Osteoblast (primary cell): ENCODE results near the gene EML1. TPM values are rescaled to one million over a fixed set of nuclear protein-coding genes. Genes with fewer than 3 reads are reported as not detected.

Source experiments
- DNase-seq: peaks from one replicate; pipeline ENCODE4 v3.0.0; 2011; ENCODE audit warnings: low spot score, mixed read lengths; ENCODE audit not compliant: insufficient read length; ENCODE audit errors: missing footprints
- H2AFZ ChIP-seq: 2 replicates; pipeline ENCODE4 v1.6.0; 2011; ENCODE audit warnings: mild to moderate bottlenecking, low read length
- H3K27ac ChIP-seq: 2 replicates; pipeline ENCODE4 v1.5.1; 2011; ENCODE audit warnings: mild to moderate bottlenecking, low read depth, low read length, moderate library complexity
- H3K27me3 ChIP-seq: 2 replicates; pipeline ENCODE4 v1.6.0; 2012; ENCODE audit warnings: mild to moderate bottlenecking, control low read depth, inconsistent platforms, low read length, moderate library complexity; ENCODE audit not compliant: insufficient read depth
- H3K36me3 ChIP-seq: 2 replicates; pipeline ENCODE4 v1.5.1; 2011; ENCODE audit warnings: mild to moderate bottlenecking, low read length, control low read depth, moderate library complexity; ENCODE audit not compliant: insufficient read depth
- H3K4me1 ChIP-seq: 2 replicates; pipeline ENCODE4 v1.5.1; 2011; ENCODE audit warnings: mild to moderate bottlenecking, low read length, control low read depth, moderate library complexity; ENCODE audit not compliant: insufficient read depth
- H3K4me2 ChIP-seq: 2 replicates; pipeline ENCODE4 v1.6.0; 2011; ENCODE audit warnings: mild to moderate bottlenecking, low read length; ENCODE audit not compliant: insufficient read depth
- H3K4me3 ChIP-seq: fragments of 200-600 bp; sonication (generic); 3 replicates; pipeline ENCODE4 v1.5.1; 2012; ENCODE audit warnings: mild to moderate bottlenecking, low read length, inconsistent platforms; ENCODE audit not compliant: insufficient read depth
- H3K79me2 ChIP-seq: 2 replicates; pipeline ENCODE4 v1.6.0; 2012; ENCODE audit warnings: mild to moderate bottlenecking, low read length, control low read depth, inconsistent platforms; ENCODE audit not compliant: insufficient read depth
- H3K9me3 ChIP-seq: 2 replicates; pipeline ENCODE4 v1.5.1; 2011; ENCODE audit warnings: low read depth, low read length, control low read depth
- H4K20me1 ChIP-seq: 2 replicates; pipeline ENCODE4 v1.6.0; 2012; ENCODE audit warnings: mild to moderate bottlenecking, low read length, control low read depth; ENCODE audit not compliant: insufficient read depth
- CTCF ChIP-seq: IDR thresholded peaks from 2 replicates; pipeline ENCODE4 v1.5.1; 2011; ENCODE audit warnings: mild to moderate bottlenecking, low read depth, low read length, moderate library complexity; ENCODE audit errors: extremely low read depth
- total RNA-seq: library from RNA; depleted of rRNA; stranded (reverse); fragments of >200 nt; gene quantifications from 2 replicates; pipeline ENCODE4 v1.2.3, GENCODE V29; 2012

EML1 gene
- total RNA-seq, 1 donor: 46.7 TPM

- H3K27ac ChIP-seq: no peak overlapping the region
- H3K27me3 ChIP-seq: no peaks in the 10 kb centered on the region
- peaks cover 74% of the 10 kb centered on the region for H4K20me1 ChIP-seq
- TF ChIP-seq CTCF: no peak
- no peaks in the 10 kb centered on the region for H3K36me3 ChIP-seq
- H3K4me2 ChIP-seq: no peak overlapping the region
- peaks cover 21% of the 10 kb centered on the region for H3K79me2 ChIP-seq
- H3K4me1 ChIP-seq: peaks cover 5% of the 10 kb centered on the region
- DNase-seq: no peak
- H3K9me3 ChIP-seq: no peaks in the 10 kb centered on the region
- no peak overlapping the region for H2AFZ ChIP-seq
- H3K4me3 ChIP-seq: no peak overlapping the region
Measured at GRCh38 chr14:99824776-99825175, 31.6 kb downstream of the EML1 start.

GRCh38 chr14:99829450-99829849 lies 36.2 kb downstream of the EML1 start:
- H3K27me3 ChIP-seq: peaks cover 3% of the 10 kb centered on the region
- no peaks in the 10 kb centered on the region for H3K9me3 ChIP-seq
- no peak for DNase-seq
- H2AFZ ChIP-seq: no peak overlapping the region
- no peaks in the 10 kb centered on the region for H3K36me3 ChIP-seq
- H4K20me1 ChIP-seq: peaks cover 62% of the 10 kb centered on the region
- H3K27ac ChIP-seq: no peak overlapping the region
- H3K4me2 ChIP-seq: no peak overlapping the region
- no peak for TF ChIP-seq CTCF
- H3K4me1 ChIP-seq: no peaks in the 10 kb centered on the region
- peaks cover 34% of the 10 kb centered on the region for H3K79me2 ChIP-seq
- H3K4me3 ChIP-seq: no peak overlapping the region

GRCh38 chr14:99831303-99831702 lies 38.1 kb downstream of the EML1 start:
- H3K27me3 ChIP-seq: peaks cover 3% of the 10 kb centered on the region
- H3K36me3 ChIP-seq: no peaks in the 10 kb centered on the region
- H3K4me1 ChIP-seq: no peaks in the 10 kb centered on the region
- no peaks in the 10 kb centered on the region for H3K9me3 ChIP-seq
- no peak overlapping the region for H2AFZ ChIP-seq
- H3K27ac ChIP-seq: no peak overlapping the region
- DNase-seq: no peak
- H4K20me1 ChIP-seq: peaks cover 56% of the 10 kb centered on the region
- peaks cover 34% of the 10 kb centered on the region for H3K79me2 ChIP-seq
- H3K4me2 ChIP-seq: no peak overlapping the region
- no peak overlapping the region for H3K4me3 ChIP-seq
- no peak for TF ChIP-seq CTCF

- Histone ChIP-seq H3K4me2 (no peak overlapping the region), H3K27ac (no peak overlapping the region), H3K79me2 (peaks cover 35% of the 10 kb centered on the region), H3K36me3 (no peaks in the 10 kb centered on the region), H4K20me1 (peaks cover 54% of the 10 kb centered on the region), H3K9me3 (no peaks in the 10 kb centered on the region), H3K4me3 (no peak overlapping the region), H3K4me1 (no peaks in the 10 kb centered on the region), H2AFZ (no peak overlapping the region), H3K27me3 (peaks cover 3% of the 10 kb centered on the region)
- no peak for TF ChIP-seq CTCF
- DNase-seq: no peak
Measured at GRCh38 chr14:99831903-99832685, 38.9 kb downstream of the EML1 start.
